GM13977 (cell line): Measurements from ENCODE around the gene SEPTIN10.

ENCODE experiments used
- DNase-seq: peaks from one replicate; pipeline ENCODE4 v3.0.0; 2012; ENCODE audit warnings: low spot score
- CTCF ChIP-seq: IDR thresholded peaks from 2 replicates; pipeline ENCODE4 v1.5.1; 2012; ENCODE audit warnings: mild to moderate bottlenecking, control low read depth; ENCODE audit not compliant: insufficient read depth; ENCODE audit errors: extremely low read depth, missing control alignments
- in situ Hi-C: fragments of 300-500 bp; cut with MboI; formaldehyde crosslinking; loops from one replicate; pipeline ENCODE4 v1.12.0; 2022; ENCODE audit warnings: low sequenced_read_pairs, low pct_unique_long_range_greater_than_20kb, mixed read lengths, inconsistent platforms; ENCODE audit not compliant: unreplicated experiment

Gene SEPTIN10

GRCh38 chr2:109519513-109519912 is 94.3 kb downstream of the SEPTIN10 start:
- TF ChIP-seq CTCF = no peak
- no peak for DNase-seq
- in situ Hi-C loops = no loop called here

GRCh38 chr2:109517118-109517889 is 96.5 kb downstream of the SEPTIN10 start:
- in situ Hi-C loops = no loop called here
- no peak for DNase-seq
- TF ChIP-seq CTCF = no peak

- DNase-seq = peak; percentile 54
- in situ Hi-C loops = no loop called here
- TF ChIP-seq CTCF = peak; percentile 46
Observed at GRCh38 chr2:109516445-109517117, 97.2 kb downstream of the SEPTIN10 start.

GRCh38 chr2:109514857-109515256 is 98.9 kb downstream of the SEPTIN10 start:
- no peak for TF ChIP-seq CTCF
- no peak for DNase-seq
- in situ Hi-C loops = no loop called here

- DNase-seq = peak; percentile 78
- no peak for TF ChIP-seq CTCF
- in situ Hi-C loops = no loop called here
Observed at GRCh38 chr2:109513749-109514588, 99.8 kb downstream of the SEPTIN10 start.

GRCh38 chr2:109513230-109513629 is 100.5 kb downstream of the SEPTIN10 start:
- no peak for TF ChIP-seq CTCF
- no peak for DNase-seq
- in situ Hi-C loops = no loop called here
